H1 (cell line): ENCODE measurements around the gene ALG6. TPM values are rescaled to one million over a fixed set of nuclear protein-coding genes. Genes with fewer than 3 reads are reported as not detected.

Experiments used
- CTCF ChIA-PET: fragments of 300-600 bp; sonication (Branson Sonifier 250); formaldehyde crosslinking; loops from one replicate; lab custom pipeline; 2021; ENCODE audit not compliant: partially characterized antibody; lab: Charles Lee
- POLR2A ChIA-PET: fragments of 300-600 bp; sonication (Branson Sonifier 250); formaldehyde crosslinking; loops from one replicate; lab custom pipeline; 2021; ENCODE audit warnings: inconsistent platforms; ENCODE audit not compliant: partially characterized antibody; lab: Charles Lee
- DNase-seq, 2 experiments: peaks; one replicate each; pipeline versions ENCODE4 v3.0.0 to v3.0.0-alpha.2; 2010 to 2022; ENCODE audit warnings: low spot score in 2 of 2, low read depth in 1 of 2, mixed read lengths in 1 of 2
- FAIRE-seq: peaks from 2 replicates; lab custom pipeline; 2011; peaks lifted over from hg19 to GRCh38; lab: Jason Lieb, UNC
- H2AFZ ChIP-seq: 2 replicates; pipeline ENCODE4 v1.8.1; 2012; ENCODE audit warnings: low read length, inconsistent platforms
- H2AK5ac ChIP-seq: 2 replicates; pipeline ENCODE4 v1.6.1; 2013; ENCODE audit warnings: low read depth, low read length
- H2BK120ac ChIP-seq: replicated peaks from 2 replicates; pipeline ENCODE3; 2013; ENCODE audit warnings: low read depth, low read length, inconsistent platforms
- H2BK12ac ChIP-seq: 2 replicates; pipeline ENCODE4 v1.6.1; 2013; ENCODE audit warnings: low read depth, low read length
- H2BK15ac ChIP-seq: 2 replicates; pipeline ENCODE4 v1.6.1; 2013; ENCODE audit warnings: low read length
- H2BK20ac ChIP-seq: 2 replicates; pipeline ENCODE4 v1.6.1; 2013; ENCODE audit warnings: low read length
- H2BK5ac ChIP-seq: 2 replicates; pipeline ENCODE4 v1.6.1; 2013; ENCODE audit warnings: low read depth, low read length
- H3K14ac ChIP-seq: 2 replicates; pipeline ENCODE4 v1.6.1; 2013; ENCODE audit warnings: inconsistent platforms; ENCODE audit not compliant: insufficient read length
- H3K18ac ChIP-seq: 2 replicates; pipeline ENCODE4 v1.6.1; 2013; ENCODE audit warnings: low read length; ENCODE audit errors: extremely low read depth
- H3K23ac ChIP-seq: 2 replicates; pipeline ENCODE4 v1.6.1; 2013; ENCODE audit warnings: inconsistent platforms; ENCODE audit not compliant: insufficient read length
- H3K23me2 ChIP-seq: 2 replicates; pipeline ENCODE4 v1.6.1; 2013; ENCODE audit warnings: low read depth, low read length
- H3K27ac ChIP-seq: 2 replicates; pipeline ENCODE4 v1.6.1; 2011; ENCODE audit warnings: low read depth, low read length, inconsistent platforms
- H3K27me3 ChIP-seq, 4 experiments: replicated peaks in 1 of 4; 1 replicate in 1 of 4; 2 replicates in 3 of 4; pipeline versions ENCODE4 v1.6.1 to v1.8.1; 2011 to 2013; ENCODE audit warnings: low read length in 3 of 4, mild to moderate bottlenecking in 3 of 4, inconsistent platforms in 2 of 4, mixed read lengths in 2 of 4, moderate library complexity in 1 of 4; ENCODE audit not compliant: control insufficient read depth in 3 of 4, insufficient read depth in 3 of 4; ENCODE audit errors: extremely low read depth in 1 of 4
- H3K36me3 ChIP-seq, 4 experiments: 2 replicates each; pipeline versions ENCODE4 v1.6.1 to v1.8.1; 2011 to 2013; ENCODE audit warnings: mild to moderate bottlenecking in 4 of 4, low read length in 3 of 4, moderate library complexity in 2 of 4, control low read depth in 1 of 4, inconsistent platforms in 1 of 4; ENCODE audit not compliant: insufficient read depth in 4 of 4, control insufficient read depth in 2 of 4
- H3K4ac ChIP-seq: replicated peaks from 2 replicates; pipeline ENCODE3; 2013; ENCODE audit warnings: low read length, low read depth, mixed read lengths, inconsistent platforms; ENCODE audit not compliant: insufficient read length
- H3K4me1 ChIP-seq, 4 experiments: replicated peaks in 1 of 4; 1 replicate in 1 of 4; 2 replicates in 3 of 4; pipeline versions ENCODE4 v1.6.1 to v1.8.1; 2011 to 2013; ENCODE audit warnings: low read length in 3 of 4, inconsistent platforms in 2 of 4, mixed read lengths in 1 of 4; ENCODE audit not compliant: insufficient read depth in 4 of 4, control insufficient read depth in 3 of 4
- H3K4me2 ChIP-seq, 2 experiments: 2 replicates each; pipeline versions ENCODE4 v1.6.1 to v1.8.1; 2011 to 2013; ENCODE audit warnings: low read depth in 2 of 2, low read length in 2 of 2, control low read depth in 1 of 2, inconsistent platforms in 1 of 2, mild to moderate bottlenecking in 1 of 2; ENCODE audit not compliant: insufficient read depth in 1 of 2
- H3K4me3 ChIP-seq, 4 experiments: fragments of 200-600, 300-600 bp in 1 of 4; sonication (generic), shearing (Covaris generic), sonication (Bioruptor Twin) in 1 of 4; 2 replicates each; pipeline versions ENCODE4 v1.5.1 to v1.8.1; 2011 to 2016; ENCODE audit warnings: low read length in 4 of 4, low read depth in 3 of 4, control low read depth in 2 of 4, inconsistent platforms in 2 of 4, mild to moderate bottlenecking in 2 of 4, mixed read lengths in 1 of 4, moderate library complexity in 1 of 4; ENCODE audit not compliant: insufficient read depth in 2 of 4; ENCODE audit errors: extremely low read depth in 1 of 4
- H3K56ac ChIP-seq: replicated peaks from 2 replicates; pipeline ENCODE3; 2013; ENCODE audit warnings: low read depth, mild to moderate bottlenecking, mixed read lengths, low read length, inconsistent platforms; ENCODE audit not compliant: insufficient read length
- H3K79me1 ChIP-seq: 2 replicates; pipeline ENCODE4 v1.6.1; 2013; ENCODE audit warnings: low read depth, low read length, control low read depth
- H3K79me2 ChIP-seq, 2 experiments: 2 replicates each; pipeline versions ENCODE4 v1.6.1 to v1.8.1; 2012 to 2013; ENCODE audit warnings: low read length in 2 of 2, mild to moderate bottlenecking in 2 of 2, inconsistent platforms in 1 of 2; ENCODE audit not compliant: insufficient read depth in 2 of 2, control insufficient read depth in 1 of 2
- H3K9ac ChIP-seq, 4 experiments: replicated peaks in 1 of 4; 1 replicate in 1 of 4; 2 replicates in 3 of 4; pipeline versions ENCODE4 v1.6.1 to v1.8.1; 2011 to 2013; ENCODE audit warnings: low read depth in 3 of 4, low read length in 3 of 4, control low read depth in 2 of 4, mild to moderate bottlenecking in 2 of 4, moderate library complexity in 2 of 4, inconsistent platforms in 1 of 4; ENCODE audit errors: extremely low read depth in 1 of 4
- H3K9me3 ChIP-seq, 2 experiments: 2 replicates each; pipeline versions ENCODE4 v1.6.1 to v1.8.1; 2012 to 2013; ENCODE audit warnings: mild to moderate bottlenecking in 2 of 2, moderate library complexity in 2 of 2, control low read depth in 1 of 2, inconsistent platforms in 1 of 2, low read depth in 1 of 2, low read length in 1 of 2, mixed read lengths in 1 of 2; ENCODE audit not compliant: insufficient read depth in 2 of 2
- H4K20me1 ChIP-seq, 2 experiments: replicated peaks in 1 of 2; 2 replicates each; pipeline versions ENCODE3 to v1.8.1; 2011 to 2013; ENCODE audit warnings: inconsistent platforms in 2 of 2, low read length in 2 of 2, mild to moderate bottlenecking in 1 of 2; ENCODE audit not compliant: insufficient read depth in 2 of 2, control insufficient read depth in 1 of 2
- H4K5ac ChIP-seq: 2 replicates; pipeline ENCODE4 v1.6.1; 2013; ENCODE audit warnings: low read length, low read depth, mixed read lengths, inconsistent platforms; ENCODE audit not compliant: insufficient read length
- H4K8ac ChIP-seq: 2 replicates; pipeline ENCODE4 v1.8.0; 2013; ENCODE audit warnings: mild to moderate bottlenecking, moderate library complexity, low read length, inconsistent platforms; ENCODE audit not compliant: insufficient read depth; ENCODE audit errors: extremely low read depth
- H4K91ac ChIP-seq: replicated peaks from 2 replicates; pipeline ENCODE3; 2013; ENCODE audit warnings: low read length, mixed read lengths, inconsistent platforms; ENCODE audit not compliant: insufficient read length
- CBX5 ChIP-seq: fragments of 300-800, 300-1000 bp; sonication (generic); IDR thresholded peaks from 2 replicates; pipeline ENCODE4 v1.7.1; 2016; ENCODE audit warnings: antibody characterized with exemption, low read length, low read depth
- FOSL1 ChIP-seq: IDR thresholded peaks from 2 replicates; pipeline ENCODE4 v1.6.1; 2011; ENCODE audit warnings: mild to moderate bottlenecking, low read depth, low read length, moderate library complexity; ENCODE audit not compliant: insufficient read depth
- RXRA ChIP-seq: IDR thresholded peaks from 2 replicates; pipeline ENCODE4 v1.6.1; 2011; ENCODE audit warnings: low read depth, mild to moderate bottlenecking, low read length, moderate library complexity; ENCODE audit not compliant: insufficient read depth
- WGBS, 2 experiments: shearing (Covaris generic) in 1 of 2; methylation state at CpG; one replicate each; pipeline versions ENCODE4 v1.1.6 to v1.1.7; 2013 to 2015; ENCODE audit warnings: low lambda C conversion rate in 2 of 2, mixed read lengths in 2 of 2, inconsistent platforms in 1 of 2, low coverage in 1 of 2, missing lambda C conversion rate in 1 of 2; ENCODE audit not compliant: insufficient replicate concordance in 2 of 2, insufficient coverage in 1 of 2, insufficient read length in 1 of 2; ENCODE audit errors: extremely low coverage in 1 of 2, missing lambda C conversion rate in 1 of 2; 5-methylcytosine and 5-hydroxymethylcytosine counted together
- polyA plus RNA-seq, 7 experiments: library from polyadenylated mRNA; depleted of rRNA in 3 of 7; stranded (reverse) in 5 of 7; unstranded in 2 of 7; fragments of >200 nt in 5 of 7; fragments of 200-250 nt in 2 of 7; gene quantifications; 1 replicate in 5 of 7; 2 replicates in 1 of 7; 4 replicates in 1 of 7; pipeline versions ENCODE4 v1.2.1 to v1.2.3, GENCODE V29; 2011 to 2013; ENCODE audit warnings: missing spikeins in 2 of 7, mixed read lengths in 2 of 7
- total RNA-seq: library from RNA; stranded (reverse); fragmentation: NEBNext Ultra II Directional; extraction: Animal tissue kit (Norgen Biotek cat#: 25700); gene quantifications from 2 replicates; pipeline ENCODE4 v1.2.1, GENCODE V29; 2021

The ALG6 gene
- total and polyA plus RNA-seq, 2 of the 8 experiments (the other 6 are each of a cell fraction or from before 2014, with no cell fraction given), result 17.8 to 26.8 TPM

- no peak overlapping the region for H2BK120ac ChIP-seq
- TF ChIP-seq CBX5 (no peak), FOSL1 (no peak), RXRA (no peak)
- DNase-seq (no peak), FAIRE-seq (no peak)
- H3K79me1 ChIP-seq, result no peaks in the 10 kb centered on the region
- H4K91ac ChIP-seq, result no peak overlapping the region
- ChIA-PET CTCF (interaction anchor here (0.6 to 3.0 kb wide), 5 partner anchors 15 to 430 kb away, joined by 3 to 10 read pairs (median 4); no protein-coding TSS in a partner anchor), POLR2A (no interaction called here)
- H4K5ac ChIP-seq, result no peak overlapping the region
- H3K27me3 ChIP-seq, result no peaks in the 10 kb centered on the region
- H2BK15ac ChIP-seq, result no peak overlapping the region
- H3K9me3 ChIP-seq, result no peaks in the 10 kb centered on the region
- H2AFZ ChIP-seq, result no peak overlapping the region
- no peak overlapping the region for H2BK20ac ChIP-seq
- H3K14ac ChIP-seq, result no peak overlapping the region
- H4K8ac ChIP-seq, result no peak overlapping the region
- H2AK5ac ChIP-seq, result no peak overlapping the region
- WGBS, 2 experiments, result 89% methylated on average over 4 of the region's 4 CpGs; no CpG with 5 or more reads in 1 of the 2 experiments
- no peaks in the 10 kb centered on the region for H3K4me1 ChIP-seq
- H3K4me2 ChIP-seq, result no peak overlapping the region
- no peak overlapping the region for H2BK5ac ChIP-seq
- no peak overlapping the region for H3K56ac ChIP-seq
- H3K4ac ChIP-seq, result no peak overlapping the region
- no peak overlapping the region for H3K9ac ChIP-seq
- no peaks in the 10 kb centered on the region; a peak in 1 of 8 replicates for H3K36me3 ChIP-seq
- H3K18ac ChIP-seq, result no peak overlapping the region
- H3K4me3 ChIP-seq, result no peak overlapping the region
- H3K79me2 ChIP-seq, result no peaks in the 10 kb centered on the region
- H3K27ac ChIP-seq, result no peak overlapping the region
- no peak overlapping the region for H2BK12ac ChIP-seq
- no peaks in the 10 kb centered on the region for H4K20me1 ChIP-seq
- no peak overlapping the region for H3K23ac ChIP-seq
- no peaks in the 10 kb centered on the region for H3K23me2 ChIP-seq
These were observed 67.7 kb downstream of the ALG6 start for GRCh38 chr1:63435161-63435560.
